ENCODE measurements around the gene BAIAP2. TPM values are rescaled to one million over a fixed set of nuclear protein-coding genes. Genes with fewer than 3 reads are reported as not detected.

Gene BAIAP2
- total and polyA plus RNA-seq, 10 of the 15 experiments (the other 5 are each of a cell fraction or from before 2014, with no cell fraction given) = 0.15 to 1.2 (median 0.46) TPM; not detected in 2

GRCh38 chr17:81132770-81133723 lies 98.1 kb downstream of the BAIAP2 start (continued):
- TF ChIP-seq, protein P1, sequence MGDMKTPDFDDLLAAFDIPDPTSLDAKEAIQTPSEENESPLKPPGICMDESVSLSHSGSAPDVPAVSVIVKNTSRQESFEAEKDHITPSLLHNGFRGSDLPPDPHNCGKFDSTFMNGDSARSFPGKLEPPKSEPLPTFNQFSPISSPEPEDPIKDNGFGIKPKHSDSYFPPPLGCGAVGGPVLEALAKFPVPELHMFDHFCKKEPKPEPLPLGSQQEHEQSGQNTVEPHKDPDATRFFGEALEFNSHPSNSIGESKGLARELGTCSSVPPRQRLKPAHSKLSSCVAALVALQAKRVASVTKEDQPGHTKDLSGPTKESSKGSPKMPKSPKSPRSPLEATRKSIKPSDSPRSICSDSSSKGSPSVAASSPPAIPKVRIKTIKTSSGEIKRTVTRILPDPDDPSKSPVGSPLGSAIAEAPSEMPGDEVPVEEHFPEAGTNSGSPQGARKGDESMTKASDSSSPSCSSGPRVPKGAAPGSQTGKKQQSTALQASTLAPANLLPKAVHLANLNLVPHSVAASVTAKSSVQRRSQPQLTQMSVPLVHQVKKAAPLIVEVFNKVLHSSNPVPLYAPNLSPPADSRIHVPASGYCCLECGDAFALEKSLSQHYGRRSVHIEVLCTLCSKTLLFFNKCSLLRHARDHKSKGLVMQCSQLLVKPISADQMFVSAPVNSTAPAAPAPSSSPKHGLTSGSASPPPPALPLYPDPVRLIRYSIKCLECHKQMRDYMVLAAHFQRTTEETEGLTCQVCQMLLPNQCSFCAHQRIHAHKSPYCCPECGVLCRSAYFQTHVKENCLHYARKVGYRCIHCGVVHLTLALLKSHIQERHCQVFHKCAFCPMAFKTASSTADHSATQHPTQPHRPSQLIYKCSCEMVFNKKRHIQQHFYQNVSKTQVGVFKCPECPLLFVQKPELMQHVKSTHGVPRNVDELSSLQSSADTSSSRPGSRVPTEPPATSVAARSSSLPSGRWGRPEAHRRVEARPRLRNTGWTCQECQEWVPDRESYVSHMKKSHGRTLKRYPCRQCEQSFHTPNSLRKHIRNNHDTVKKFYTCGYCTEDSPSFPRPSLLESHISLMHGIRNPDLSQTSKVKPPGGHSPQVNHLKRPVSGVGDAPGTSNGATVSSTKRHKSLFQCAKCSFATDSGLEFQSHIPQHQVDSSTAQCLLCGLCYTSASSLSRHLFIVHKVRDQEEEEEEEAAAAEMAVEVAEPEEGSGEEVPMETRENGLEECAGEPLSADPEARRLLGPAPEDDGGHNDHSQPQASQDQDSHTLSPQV (IDR thresholded peaks at IDR 0.05) = no peak
- TF ChIP-seq SREBF1 (IDR thresholded peaks at IDR 0.05; ENCODE audit: low read length) = no peak
- no peak for TF ChIP-seq DPF2 (IDR thresholded peaks at IDR 0.05)
- TF ChIP-seq CREM (IDR thresholded peaks at IDR 0.05; ENCODE audit: low read depth) = no peak
- TF ChIP-seq RCOR1 (conservative IDR thresholded peaks at IDR 0.05; ENCODE audit: low read depth, low read length) = no peak
- TF ChIP-seq PAX5 (IDR thresholded peaks at IDR 0.05; ENCODE audit: borderline replicate concordance, low read depth, low read length) = no peak

DNA sequence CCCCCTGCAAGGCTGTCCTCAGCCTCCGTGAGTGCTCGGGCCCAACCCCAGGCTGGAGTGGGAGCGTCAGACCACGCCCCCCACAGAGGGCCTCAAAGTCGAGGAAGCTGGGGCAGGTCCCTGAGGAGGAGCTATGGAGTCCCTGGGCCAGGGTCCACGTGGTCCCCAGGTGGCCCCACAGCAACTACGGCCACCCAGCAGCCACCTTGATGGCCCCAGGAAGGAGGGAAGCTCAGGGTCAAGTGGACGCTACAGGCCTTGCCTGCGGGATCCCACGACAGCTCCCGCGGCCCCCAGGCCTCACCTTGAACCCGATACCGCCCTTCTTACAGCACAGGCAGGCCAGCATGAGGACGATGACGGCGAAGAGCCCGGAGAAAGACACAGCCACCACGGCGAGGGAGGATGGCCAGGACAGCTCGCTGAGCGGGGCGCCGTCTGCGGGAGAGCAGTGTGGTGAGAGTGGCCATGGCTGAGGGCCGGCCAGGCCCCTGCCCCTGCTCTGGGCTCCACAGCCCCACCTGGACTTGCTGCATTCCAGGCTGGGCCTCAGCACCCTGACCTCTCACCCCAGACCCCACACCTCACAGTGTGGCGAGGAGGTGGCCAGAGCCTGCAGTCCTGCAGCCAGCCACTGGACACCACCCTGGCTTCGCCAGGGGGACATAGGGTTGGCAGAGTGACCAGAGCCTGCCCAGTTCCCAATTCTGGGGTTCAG lies 99.3 kb downstream of the BAIAP2 start:
- in situ Hi-C loops (cut with MboI) (loop anchor here (25.0 kb wide), 1 partner anchor 353 kb away; no protein-coding TSS in a partner anchor), intact Hi-C loops (cut with micrococcal nuclease; ENCODE audit: unreplicated experiment) (no loop called here)
- ChIA-PET POLR2A (no interaction called here), RAD21 (ENCODE audit: unreplicated experiment) (no interaction called here), CTCF (no interaction called here), SMC1A (ENCODE audit: uncharacterized antibody, unreplicated experiment) (no interaction called here)
- ATAC-seq (no peak), DNase-seq (ENCODE audit: low read depth, low spot score) (no peak), FAIRE-seq (no peak)
- Histone ChIP-seq H3K27me3 (replicated peaks in 1 of 2; ENCODE audit: control insufficient read depth in 2 of 2, insufficient read depth in 2 of 2, low read length in 1 of 2) (no peaks in the 10 kb centered on the region), H4K20me1 (ENCODE audit: control insufficient read depth, insufficient read depth) (no peaks in the 10 kb centered on the region), H3K4me1 (ENCODE audit: control insufficient read depth, insufficient read depth, low read length) (no peaks in the 10 kb centered on the region), H3K9me3 (replicated peaks; ENCODE audit: control insufficient read depth, insufficient read depth, low read length) (no peaks in the 10 kb centered on the region), H3K9ac (ENCODE audit: control insufficient read depth, insufficient read depth, low read length) (no peak overlapping the region), H3K4me2 (ENCODE audit: control insufficient read depth, insufficient read depth) (no peak overlapping the region), H3K36me3 (ENCODE audit: control insufficient read depth in 2 of 2, insufficient read depth in 2 of 2, low read length in 1 of 2) (no peaks in the 10 kb centered on the region), H3K79me2 (ENCODE audit: control insufficient read depth, insufficient read depth, low read length) (no peaks in the 10 kb centered on the region), H3K4me3 (no peak overlapping the region), H3K27ac (ENCODE audit: control insufficient read depth, insufficient read depth) (no peak overlapping the region), H2AFZ (ENCODE audit: control insufficient read depth, low read depth, low read length) (no peak overlapping the region)
- WGBS (ENCODE audit: insufficient coverage, insufficient replicate concordance, low lambda C conversion rate, missing lambda C conversion rate) = 58% methylated on average over 25 of the region's 28 CpGs
- BruUV-seq (replicated peaks) = no TSS peak
- TF ChIP-seq, protein P2, sequence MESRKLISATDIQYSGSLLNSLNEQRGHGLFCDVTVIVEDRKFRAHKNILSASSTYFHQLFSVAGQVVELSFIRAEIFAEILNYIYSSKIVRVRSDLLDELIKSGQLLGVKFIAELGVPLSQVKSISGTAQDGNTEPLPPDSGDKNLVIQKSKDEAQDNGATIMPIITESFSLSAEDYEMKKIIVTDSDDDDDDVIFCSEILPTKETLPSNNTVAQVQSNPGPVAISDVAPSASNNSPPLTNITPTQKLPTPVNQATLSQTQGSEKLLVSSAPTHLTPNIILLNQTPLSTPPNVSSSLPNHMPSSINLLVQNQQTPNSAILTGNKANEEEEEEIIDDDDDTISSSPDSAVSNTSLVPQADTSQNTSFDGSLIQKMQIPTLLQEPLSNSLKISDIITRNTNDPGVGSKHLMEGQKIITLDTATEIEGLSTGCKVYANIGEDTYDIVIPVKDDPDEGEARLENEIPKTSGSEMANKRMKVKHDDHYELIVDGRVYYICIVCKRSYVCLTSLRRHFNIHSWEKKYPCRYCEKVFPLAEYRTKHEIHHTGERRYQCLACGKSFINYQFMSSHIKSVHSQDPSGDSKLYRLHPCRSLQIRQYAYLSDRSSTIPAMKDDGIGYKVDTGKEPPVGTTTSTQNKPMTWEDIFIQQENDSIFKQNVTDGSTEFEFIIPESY (IDR thresholded peaks at IDR 0.05) = no peak
- TF ChIP-seq, protein P1 (IDR thresholded peaks at IDR 0.05) = no peak
- TF ChIP-seq RCOR1 (conservative IDR thresholded peaks at IDR 0.05; ENCODE audit: low read depth, low read length) (no peak), WRNIP1 (IDR thresholded peaks at IDR 0.05; ENCODE audit: borderline replicate concordance, low read depth, low read length) (no peak), GATAD2B (conservative IDR thresholded peaks at IDR 0.05; ENCODE audit: low read depth) (no peak), STAT3 (IDR thresholded peaks at IDR 0.05; ENCODE audit: low read depth, low read length) (no peak)
